ENCODE data around the gene KDM5A.
"Not testable (repeated sequence)": the region's sequence is repeated elsewhere in the genome, so short reads cannot be mapped to it uniquely, and the experiment has no call there.

KDM5A gene

DNA sequence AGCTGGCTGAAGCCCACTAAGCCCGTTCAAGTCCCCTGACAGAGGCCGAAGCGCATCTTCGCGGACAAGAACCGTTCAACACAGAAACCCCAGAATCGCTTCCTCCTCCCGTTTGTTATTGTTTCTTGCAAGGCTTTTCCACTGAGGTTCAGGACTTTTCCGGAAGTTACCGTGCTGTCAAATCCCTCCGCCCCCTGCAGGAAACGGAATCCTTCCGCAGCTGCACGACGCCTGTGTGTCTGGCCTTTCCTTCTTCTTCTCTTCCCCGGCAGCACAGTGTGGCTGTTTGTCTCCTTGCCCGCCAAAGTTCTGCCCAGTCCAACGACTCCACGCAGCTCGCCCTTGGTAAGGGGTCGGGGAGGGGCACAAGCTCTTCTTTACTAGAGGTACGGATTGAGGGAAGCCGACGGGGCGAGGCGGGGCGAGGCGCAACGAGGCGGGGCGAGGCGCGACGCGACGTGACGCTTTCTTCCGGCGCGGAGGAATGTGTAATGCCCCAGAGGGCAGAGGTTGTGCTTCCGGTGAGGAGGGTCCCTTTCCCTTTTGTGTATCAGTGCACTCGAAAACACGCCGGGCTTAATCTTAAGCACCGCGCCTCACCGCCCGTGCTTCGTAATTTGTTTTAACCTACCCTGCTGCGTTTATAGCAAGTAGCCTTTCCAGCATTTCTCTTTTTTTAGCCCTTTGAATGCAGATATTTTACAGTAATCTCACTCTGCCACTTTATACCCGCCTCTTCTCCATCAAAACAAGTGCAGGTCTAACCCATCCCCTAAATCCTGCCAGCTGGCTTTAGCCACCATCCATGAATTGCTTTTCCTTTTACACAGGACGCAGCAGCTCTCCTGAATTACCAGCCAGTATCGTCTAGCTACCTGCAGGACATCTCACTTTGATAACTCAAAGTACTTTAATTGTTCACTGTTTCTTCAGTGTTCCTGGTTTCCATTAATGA, at the start of gene KDM5A:
TSS of gene KDM5A (minus strand) at position 179 of the 955 bp plus-strand sequence. CDS start 229 bp downstream, outside the sequence.
- no peak for DNase-seq

DNA sequence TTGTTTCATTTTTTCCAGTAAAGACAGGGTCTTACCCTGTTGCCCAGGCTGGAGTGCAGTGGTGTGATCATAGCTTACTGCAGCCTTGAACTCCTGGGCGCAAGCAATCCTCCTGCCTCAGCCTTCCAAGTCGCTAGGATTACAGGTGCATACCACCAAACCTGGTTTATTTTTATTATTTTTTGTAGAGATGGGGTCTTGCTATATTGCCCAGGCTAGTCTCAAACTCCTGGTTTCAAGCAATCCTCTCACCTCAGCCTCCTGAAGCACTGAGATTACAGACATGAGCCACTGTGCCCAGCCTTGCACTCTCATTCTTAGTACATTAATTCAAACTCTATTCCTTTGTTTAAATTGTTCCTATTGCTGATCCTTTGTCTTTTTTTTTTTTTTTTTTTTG, 46.6 kb upstream of the KDM5A start:
- DNase-seq, result not testable (repeated sequence)

DNA sequence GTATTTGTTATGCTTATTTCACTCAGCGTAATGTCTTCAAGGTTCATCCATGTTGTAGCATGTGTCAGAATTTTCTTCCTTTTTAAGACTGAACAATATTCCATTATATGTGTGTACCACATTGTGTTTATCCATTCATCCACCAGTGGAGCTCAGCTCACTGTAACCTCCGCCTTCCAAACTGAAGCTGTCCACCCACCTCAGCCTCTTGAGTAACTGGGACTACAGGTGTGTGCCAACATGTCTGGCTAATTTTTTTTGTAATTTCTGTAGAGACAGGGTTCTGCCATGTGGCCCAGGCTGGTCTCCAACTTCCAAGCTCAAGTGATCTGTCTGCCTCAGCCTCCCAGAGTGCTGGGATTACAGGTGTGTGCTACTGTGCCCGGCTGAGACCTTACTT, 33.4 kb upstream of the KDM5A start:
- no peak for DNase-seq

DNA sequence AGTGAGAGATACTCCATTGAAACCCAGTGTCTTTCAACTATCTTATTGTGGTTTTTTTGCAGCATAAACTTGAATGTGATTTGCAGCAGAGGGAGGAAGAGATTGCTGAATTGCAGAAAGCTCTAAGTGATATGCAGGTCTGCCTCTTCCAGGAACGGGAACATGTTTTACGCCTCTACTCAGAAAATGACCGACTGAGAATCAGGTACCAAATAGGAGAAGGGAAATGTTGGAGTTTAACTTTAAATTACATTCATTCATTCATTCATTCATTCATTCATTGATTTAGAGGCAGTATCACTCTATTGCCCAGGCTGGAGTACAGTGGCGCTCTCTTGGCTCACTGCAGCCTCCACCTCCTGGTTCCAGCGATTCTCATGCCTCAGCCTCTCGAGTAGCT, 29.3 kb upstream of the KDM5A start:
- DNase-seq, result no peak

DNA sequence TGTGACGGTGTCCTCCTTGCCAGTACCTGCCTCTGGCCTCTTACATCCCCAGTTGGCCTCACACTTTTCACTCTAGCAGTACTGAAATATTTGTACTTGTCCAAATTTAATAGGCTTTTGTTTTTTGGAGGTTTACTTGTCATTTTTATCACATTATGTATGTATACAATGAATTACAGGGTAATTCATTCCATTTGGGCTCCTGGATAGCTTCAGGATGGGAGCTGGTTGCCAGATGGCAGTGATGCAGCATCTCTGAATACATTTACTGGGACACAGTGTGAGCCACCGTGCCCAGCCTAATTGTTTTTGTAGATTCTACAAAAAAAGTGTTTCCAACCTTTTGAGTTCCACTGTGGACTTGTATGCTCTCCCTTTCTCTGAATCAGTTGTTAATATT, 25.7 kb upstream of the KDM5A start:
- DNase-seq, result no peak

DNA sequence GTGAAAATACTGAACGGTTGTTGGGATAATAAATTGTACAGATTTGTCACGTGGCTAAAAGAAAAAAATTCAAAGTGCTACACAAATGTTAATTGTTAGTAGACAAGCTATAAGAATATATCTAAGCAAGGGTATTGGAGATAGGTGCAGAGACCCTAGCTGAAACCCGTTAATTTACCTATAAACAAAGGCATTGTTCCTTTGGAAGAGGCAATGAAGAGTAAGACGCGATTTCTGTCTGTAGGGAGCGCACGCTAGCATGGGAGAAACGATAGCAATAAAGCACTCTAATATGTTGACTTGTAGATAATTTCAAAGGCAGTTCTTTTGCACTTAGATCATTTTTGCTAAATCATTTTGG, 12.9 kb upstream of the KDM5A start:
- no peak for DNase-seq

DNA sequence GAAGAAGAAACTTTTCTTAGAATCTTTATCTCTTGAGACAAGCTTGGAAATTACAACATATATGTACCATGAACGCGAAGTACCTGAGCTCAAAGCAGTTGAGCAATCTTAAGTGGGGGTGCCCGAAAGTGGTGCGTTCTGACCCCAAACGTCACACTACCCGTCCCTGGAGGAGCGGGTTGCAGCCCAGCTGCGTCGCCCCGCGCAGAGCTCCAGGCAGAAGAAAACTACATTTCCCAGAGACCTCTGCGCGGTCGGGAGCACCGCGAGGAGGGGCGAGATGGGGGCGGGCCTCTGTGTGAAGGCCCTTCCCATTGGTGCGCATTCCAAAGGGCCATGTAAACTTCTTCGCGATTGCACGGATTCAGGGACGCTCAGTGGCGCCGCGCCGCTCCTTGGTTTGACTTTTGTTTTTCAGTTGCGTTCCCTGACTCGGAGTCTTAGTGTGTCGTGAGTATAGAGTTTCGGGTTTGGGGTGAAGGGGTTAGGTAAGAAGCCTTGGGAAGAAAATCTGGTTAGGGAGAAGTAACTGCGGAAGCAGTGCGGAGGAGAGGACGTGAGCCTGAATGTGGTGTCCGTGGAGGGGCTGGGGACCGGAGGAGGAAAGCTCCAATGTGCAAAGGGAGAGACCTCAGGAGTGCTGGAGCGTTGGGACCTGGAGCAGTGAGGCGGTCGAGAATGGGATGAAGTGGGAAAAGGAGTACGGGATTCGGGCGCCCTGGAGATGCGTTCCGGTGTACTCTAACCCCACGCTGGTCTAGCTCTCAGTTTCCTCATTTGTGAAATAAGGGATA, 12.3 kb upstream of the KDM5A start, which contains the start of gene CCDC77:
TSS of gene CCDC77 (plus strand) at position 410 of the 794 bp plus-strand sequence. CDS start 7,740 bp downstream, outside the sequence.
- DNase-seq, result no peak

DNA sequence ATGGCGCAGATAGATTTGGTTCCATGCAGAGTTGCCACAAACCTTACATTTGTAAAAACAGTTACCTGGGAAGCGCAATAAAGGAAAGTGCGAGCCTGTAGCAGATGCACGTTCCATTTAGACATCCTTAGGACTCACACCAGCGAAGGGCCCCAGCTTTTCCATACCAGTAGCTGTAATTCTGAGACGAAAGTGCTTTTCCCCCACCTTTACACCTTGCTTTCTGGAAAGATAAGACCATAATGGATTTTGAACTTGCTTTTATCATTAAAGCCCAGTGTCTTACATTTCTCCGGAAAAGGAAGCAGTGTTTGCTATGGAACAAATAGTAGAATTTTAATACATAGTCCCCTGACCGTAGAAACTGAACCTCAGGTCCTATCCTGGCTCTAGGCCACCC, 11.7 kb upstream of the KDM5A start:
- DNase-seq, result no peak

DNA sequence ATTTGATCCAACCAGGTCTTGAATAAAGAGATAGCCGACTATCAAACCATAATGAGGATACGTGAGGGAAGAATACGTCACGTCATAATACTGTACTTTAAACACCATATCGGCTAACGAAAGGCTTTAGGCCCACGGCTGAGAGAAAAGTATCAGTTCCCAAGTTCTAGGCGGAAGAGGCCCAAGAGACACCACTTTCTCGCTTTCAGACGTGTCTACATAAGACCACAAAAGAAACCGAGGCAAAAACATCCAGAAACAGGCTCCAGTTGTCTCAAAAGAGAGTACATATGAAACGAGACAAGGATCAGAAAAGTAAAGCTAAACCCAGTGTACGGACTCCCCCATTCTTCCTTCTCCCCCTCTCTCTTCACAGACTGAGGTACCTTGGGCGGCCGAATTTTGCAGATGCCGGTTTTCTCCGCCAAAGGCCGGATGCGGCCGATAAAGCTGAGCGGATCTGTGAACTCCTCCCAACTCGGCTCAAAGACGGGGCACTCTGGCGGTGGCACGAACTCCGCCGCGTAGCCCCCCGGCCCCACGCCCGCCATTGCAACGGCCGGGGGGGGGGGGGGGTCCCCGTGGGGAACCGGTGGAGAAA, 479 bp downstream of the KDM5A start:
- no peak for DNase-seq

DNA sequence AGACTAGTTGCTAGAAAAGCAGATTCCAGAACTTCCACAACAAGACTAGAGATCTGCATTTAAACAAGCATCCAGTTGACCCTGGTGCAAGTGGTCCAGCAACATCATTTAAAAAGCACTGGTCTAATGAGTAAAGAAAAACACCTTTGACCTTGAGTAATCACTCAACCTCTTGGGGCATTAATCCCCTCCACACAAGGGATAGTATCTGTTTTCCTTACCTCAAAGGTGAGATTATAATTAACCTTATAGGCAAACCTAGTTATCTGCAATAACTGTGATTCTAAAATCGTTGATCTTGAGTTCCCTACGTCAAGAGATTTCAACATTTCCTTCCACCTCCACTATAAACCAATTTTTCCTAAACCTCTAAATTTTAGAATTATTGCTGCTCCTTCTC, 1.1 kb downstream of the KDM5A start:
- no peak for DNase-seq

DNA sequence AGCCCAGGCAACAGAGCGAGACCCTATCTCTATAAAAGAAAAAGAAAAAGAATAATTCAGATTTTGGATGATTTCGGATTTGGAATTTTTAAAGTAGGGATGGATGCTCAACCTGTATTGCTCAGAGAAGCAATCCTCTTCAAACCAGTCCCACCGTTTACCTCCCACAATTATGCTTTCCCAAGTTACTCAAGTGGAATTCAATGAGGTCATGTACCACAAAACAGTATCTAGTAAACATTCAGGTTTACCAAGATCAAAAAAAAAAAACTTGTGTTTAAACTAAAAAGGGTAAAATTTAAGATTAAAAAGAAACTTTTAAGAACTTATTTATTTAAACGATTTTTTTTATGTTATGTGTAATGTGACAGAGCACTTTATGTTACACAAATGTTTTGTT, 2.5 kb downstream of the KDM5A start:
- no peak for DNase-seq

DNA sequence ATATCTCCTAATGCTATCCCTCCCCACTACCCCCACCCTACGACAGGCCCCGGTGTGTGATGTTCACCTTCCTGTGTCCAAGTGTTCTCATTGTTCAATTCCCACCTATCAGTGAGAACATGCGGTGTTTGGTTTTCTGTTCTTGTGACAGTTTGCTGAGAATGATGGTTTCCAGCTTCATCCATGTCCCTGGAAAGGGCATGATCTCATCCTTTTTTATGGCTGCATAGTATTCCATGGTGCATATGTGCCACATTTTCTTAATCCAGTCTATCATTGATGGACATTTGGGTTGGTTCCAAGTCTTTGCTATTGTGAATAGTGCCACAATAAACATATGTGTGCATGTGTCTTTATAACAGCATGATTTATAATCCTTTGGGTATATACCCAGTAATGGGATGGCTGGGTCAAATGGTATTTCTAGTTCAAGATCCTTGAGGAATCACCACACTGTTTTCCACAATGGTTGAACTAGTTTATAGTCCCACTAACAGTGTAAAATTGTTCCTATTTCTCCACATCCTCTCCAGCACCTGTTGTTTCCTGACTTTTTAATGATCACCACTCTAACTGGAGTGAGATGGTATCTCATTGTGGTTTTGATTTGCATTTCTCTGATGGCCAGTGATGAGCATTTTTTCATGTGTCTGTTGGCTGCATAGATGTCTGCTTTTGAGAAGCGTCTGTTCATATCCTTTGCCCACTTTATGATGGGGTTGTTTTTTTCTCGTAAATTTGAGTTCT, 18.2 kb downstream of the KDM5A start:
- DNase-seq, result not testable (repeated sequence)

DNA sequence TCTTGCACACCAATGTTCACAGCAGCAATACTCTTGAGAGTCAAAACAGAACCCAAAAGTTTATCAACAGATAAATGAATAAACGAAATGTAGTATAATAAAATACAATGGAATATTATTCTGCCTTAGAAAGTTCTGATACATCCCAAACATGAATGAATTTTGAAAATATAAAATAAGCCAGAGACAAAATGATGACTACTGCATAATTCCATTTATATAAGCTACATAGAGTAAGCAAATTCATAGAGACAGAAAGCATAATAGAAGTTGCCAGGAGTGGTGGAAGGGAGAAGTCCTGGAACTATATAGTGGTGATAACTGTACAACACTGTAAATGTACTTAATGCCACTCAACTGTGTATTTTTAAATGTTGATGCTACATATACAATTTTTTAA, 21.1 kb downstream of the KDM5A start:
- DNase-seq, result no peak

DNA sequence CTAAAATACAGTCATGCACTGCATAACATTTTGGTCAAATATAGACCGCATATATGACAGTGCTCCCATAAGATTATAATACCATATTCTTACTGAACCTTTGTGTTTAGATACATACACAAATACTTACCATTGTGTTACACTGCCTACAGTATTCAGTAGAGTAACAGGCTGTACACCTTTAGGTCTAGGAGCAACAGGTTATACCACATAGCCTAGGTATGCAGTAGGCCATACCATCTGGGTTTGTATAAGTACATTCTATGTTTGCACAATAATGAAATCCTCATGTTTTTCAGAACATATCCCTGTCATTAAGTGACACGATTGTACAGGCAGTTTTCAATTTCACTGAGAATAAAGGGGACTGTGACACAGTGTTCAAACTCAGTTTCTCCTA, 22.3 kb downstream of the KDM5A start:
- DNase-seq, result no peak

DNA sequence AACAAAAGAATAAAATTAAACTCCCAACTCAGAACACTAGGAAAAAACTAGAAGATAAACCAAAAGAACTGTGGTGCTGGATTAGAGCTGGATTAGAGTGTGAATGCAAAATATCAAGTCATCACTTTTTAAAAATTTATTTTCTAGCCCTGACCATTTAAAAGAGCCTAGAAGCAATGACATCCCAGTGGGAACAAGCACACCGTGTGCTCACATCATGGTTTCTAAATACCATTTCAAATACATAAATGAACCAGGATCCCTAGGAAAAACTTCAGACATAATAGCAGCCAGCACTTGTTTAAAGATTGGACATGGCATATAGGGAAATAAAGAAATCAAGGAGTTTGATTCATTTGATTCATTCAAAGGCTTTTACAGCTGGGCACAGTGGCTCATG, 30.0 kb downstream of the KDM5A start:
- no peak for DNase-seq

DNA sequence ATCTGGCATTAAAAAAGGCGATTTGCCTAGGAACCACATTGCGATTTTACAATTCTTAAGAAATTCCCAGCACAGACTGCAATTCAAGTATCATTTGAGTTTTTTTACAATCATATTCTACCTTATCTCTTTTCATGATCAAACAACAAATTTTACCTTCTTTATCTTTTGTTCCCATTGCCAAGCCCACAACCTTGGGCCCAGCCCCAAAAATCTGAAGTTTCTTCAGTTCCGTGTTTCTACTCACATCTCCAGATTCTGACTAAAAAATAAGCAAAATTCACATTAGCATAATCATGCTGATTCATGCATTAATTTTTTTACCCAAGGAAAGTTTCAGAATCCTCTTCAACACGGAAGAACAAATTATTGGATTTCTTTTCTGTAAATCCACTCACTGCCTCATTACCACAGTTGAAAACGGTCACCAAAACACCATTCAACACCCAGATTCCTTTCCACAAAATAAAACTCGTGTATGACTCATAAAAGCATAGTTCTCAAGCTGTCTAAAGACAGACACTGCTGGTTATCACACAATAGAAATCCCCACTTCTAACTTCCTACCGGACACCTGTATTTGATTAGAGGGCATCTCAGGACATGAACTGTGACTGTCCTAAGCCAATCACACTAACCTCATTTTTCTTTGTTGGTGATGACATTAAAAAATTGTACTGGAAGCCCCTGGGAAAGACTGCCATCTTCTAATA, 32.7 kb downstream of the KDM5A start:
- DNase-seq, result no peak

DNA sequence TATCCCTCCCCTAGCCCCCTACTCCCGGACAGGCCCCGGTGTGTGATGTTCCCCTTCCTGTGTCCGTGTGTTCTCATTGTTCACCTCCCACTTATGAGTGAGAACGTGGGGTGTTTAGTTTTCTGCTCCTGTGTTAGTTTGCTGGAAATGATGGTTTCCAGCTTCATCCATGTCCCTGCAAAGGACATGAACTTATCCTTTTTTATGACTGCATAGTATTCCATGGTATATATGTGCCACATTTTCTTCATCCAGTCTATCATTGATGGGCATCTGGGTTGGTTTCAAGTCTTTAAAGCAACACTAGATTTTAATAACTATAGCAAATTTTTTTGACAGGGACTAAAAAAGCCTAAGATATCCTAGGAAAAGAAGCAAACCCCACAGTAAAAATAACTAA, 37.9 kb downstream of the KDM5A start:
- DNase-seq, result not testable (repeated sequence)

DNA sequence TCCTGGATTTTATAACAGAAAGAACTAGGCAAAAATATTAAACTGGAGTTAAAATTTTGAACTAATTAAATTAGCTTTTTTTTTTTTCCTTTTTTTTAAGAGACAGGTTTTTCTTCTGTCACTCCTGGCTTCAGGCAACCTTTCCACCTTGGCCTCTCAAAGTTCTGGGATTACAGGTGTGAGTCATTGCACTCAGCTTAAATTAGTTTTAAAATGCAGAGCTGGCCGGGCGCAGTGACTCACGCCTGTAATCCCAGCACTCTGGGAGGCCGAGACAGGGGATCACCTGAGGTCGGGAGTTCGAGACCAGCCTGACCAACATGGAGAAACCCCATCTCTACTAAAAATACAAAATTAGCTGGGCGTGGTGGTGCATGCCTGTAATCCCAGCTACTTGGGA, 39.5 kb downstream of the KDM5A start:
- not testable (repeated sequence) for DNase-seq

DNA sequence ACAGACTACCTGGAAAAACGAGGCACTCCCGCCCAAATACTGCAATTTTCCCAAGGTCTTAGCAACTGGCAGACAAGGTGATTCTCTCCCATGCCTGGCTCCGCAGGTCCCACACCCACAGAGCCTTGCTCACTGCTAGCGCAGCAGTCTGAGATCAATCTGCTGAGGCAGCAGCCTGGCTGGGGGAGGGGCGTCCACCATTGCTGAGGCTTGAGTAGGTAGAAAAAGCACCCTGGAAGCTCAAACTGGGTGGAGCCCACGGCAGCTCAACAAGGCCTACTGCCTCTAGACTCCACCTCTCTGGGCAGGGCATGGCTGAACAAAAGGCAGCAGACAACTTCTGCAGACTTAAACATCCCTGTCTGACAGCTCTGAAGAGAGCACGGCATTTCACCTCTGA, 46.1 kb downstream of the KDM5A start:
- DNase-seq, result not testable (repeated sequence)

DNA sequence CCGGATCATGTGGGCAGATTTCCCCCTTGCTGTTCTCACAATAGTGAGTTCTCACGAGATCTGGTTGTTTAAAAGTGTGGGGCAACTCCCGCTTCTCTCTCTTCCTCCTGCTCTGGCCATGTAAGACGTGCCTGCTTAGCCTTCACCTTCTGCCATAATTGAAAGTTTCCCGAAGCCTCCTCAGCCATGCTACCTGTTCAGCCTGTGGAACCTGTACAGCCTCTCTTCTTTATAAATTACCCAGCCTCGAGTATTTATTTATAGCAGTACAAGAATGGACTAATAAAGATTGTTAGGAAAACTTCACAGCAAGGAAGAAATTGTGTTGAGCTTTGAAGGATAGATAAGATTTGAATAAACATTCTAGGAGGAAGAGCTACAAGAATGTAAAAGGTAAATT, 52.1 kb downstream of the KDM5A start:
- DNase-seq, result no peak

DNA sequence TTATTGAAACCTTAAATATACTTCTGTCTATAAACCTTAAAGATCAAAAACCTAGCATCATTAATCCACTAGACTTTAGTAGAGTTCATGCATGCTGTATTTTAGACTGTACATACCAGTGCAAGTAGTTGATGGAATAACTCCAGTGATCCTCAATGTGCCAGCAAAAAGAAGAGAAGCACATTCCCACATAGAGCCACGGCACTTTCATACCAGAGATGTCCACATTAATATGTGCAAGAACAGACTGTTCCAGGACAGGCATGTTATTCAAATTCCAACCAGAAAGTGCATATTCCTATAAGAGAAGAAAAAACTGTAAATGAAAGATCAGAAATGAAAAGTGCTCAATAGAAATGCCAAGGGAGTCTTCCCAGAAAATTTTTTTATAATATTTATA, 55.0 kb downstream of the KDM5A start:
- DNase-seq, result no peak

DNA sequence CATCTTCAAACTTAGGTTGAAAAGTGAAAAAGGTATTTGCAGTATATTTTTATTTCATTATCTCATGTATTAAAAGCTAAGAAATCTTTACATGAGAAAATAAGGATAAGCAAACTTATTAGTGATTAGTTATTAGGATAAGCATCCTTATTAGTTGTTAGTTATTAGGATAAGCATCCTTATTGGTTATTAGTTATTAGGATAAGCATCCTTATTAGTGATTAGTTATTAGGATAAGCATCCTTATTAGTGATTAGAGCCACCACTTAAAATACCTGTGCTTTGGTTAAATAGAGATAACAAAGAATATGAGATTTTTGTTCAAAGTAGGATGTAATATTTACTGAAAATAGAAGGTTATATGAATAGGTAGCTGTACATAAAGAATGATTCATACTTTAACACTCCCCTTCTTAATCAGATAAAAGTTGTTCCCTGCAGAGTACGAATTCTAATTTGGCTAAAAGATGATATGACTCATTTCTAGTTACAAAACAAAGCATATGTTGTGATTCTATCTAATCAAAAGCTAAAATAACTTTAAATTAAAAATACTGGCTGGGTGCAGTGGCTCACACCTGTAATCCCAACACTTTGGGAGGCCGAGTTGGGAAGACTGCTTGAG, 56.4 kb downstream of the KDM5A start:
- DNase-seq, result no peak
